ENCODE measurements around the gene KDM5D. TPM values are rescaled to one million over a fixed set of nuclear protein-coding genes. Genes with fewer than 3 reads are reported as not detected.

KDM5D gene
- total RNA-seq, 1 experiment from 2014 or later = not detected

DNA sequence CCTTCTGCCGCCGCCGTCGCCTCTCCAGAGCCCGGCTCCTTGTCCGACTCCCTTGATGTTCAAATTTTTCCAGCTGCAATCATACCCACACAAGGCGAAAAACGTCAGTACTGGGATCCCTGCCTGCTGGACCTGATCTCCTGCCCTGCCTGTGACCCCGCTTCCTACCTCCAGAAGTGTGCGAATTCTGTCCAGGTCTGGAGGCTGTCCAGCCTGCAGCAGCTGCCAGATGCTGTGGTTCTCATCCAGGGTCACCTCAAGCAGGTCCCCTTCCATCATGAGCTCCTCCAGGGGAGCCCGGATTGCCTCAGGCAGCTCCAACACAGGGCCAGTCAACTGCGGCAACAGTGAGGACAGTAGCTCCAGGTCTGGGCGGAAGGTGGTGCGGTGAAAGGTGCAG is 38.3 kb downstream of the KDM5D start:
- no peaks in the 10 kb centered on the region for H3K4me1 ChIP-seq
- Mint-ChIP-seq H3K27me3 (ENCODE audit: insufficient read depth, unreplicated experiment) (no peaks in the 10 kb centered on the region), H3K27ac (ENCODE audit: unreplicated experiment) (no peak overlapping the region), H3K4me1 (ENCODE audit: low read depth, unreplicated experiment) (no peaks in the 10 kb centered on the region), H3K4me3 (ENCODE audit: unreplicated experiment) (no peak overlapping the region), H3K36me3 (ENCODE audit: insufficient read depth, unreplicated experiment) (no peaks in the 10 kb centered on the region), H3K9me3 (ENCODE audit: unreplicated experiment) (no peaks in the 10 kb centered on the region)
- DNase-seq = no peak
- CTCF ChIA-PET = no interaction called here
- no peaks in the 10 kb centered on the region for H3K27me3 ChIP-seq (replicated peaks; ENCODE audit: control insufficient read depth, insufficient read depth, low read length)
- intact Hi-C loops (cut with micrococcal nuclease; ENCODE audit: unreplicated experiment) = no loop called here
- POLR2A ChIA-PET = no interaction called here
- no peaks in the 10 kb centered on the region for H3K36me3 ChIP-seq (ENCODE audit: control insufficient read depth, insufficient read depth, low read length)
- no peak overlapping the region for H3K4me3 ChIP-seq (ENCODE audit: low read depth, low read length)
- H3K9me3 ChIP-seq = no peaks in the 10 kb centered on the region
- no TSS peak for BruUV-seq (replicated peaks)
- TF ChIP-seq CTCF (IDR thresholded peaks at IDR 0.05; ENCODE audit: insufficient read depth in 1 of 2, low read depth in 1 of 2, low read length in 1 of 2, severe bottlenecking in 1 of 2, unreplicated experiment in 1 of 2) = no peak

- no peak for TF ChIP-seq CTCF (IDR thresholded peaks at IDR 0.05; ENCODE audit: insufficient read depth in 1 of 2, low read depth in 1 of 2, low read length in 1 of 2, severe bottlenecking in 1 of 2, unreplicated experiment in 1 of 2)
- H3K36me3 Mint-ChIP-seq (ENCODE audit: insufficient read depth, unreplicated experiment) = no peaks in the 10 kb centered on the region
Observed at GRCh38 chrY:19698495-19698894, 46.0 kb downstream of the KDM5D start.

DNA sequence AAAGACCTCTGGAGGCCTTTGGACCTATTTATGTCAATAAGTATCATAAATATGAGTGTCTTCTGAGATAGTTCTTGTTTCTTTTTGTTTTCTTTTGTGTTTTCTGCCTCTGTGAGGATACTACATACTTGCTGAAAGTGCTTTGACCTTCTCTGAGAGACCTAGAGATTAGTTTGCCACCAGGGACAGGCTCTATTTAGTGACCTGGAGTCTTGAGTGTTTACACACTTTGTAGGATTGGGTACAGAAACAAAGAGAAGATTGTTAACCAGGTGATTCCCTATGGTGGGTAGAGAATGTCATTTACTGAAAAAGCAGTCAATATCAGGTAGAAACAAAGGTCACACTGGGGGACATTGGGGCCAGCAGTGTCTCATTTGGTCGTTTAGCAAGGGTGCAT is 63.7 kb downstream of the KDM5D start:
- intact Hi-C loops (cut with micrococcal nuclease; ENCODE audit: unreplicated experiment) = no loop called here
- Mint-ChIP-seq H3K36me3 (ENCODE audit: insufficient read depth, unreplicated experiment) (no peaks in the 10 kb centered on the region), H3K27me3 (ENCODE audit: insufficient read depth, unreplicated experiment) (no peaks in the 10 kb centered on the region), H3K9me3 (ENCODE audit: unreplicated experiment) (no peaks in the 10 kb centered on the region), H3K4me3 (ENCODE audit: unreplicated experiment) (no peak overlapping the region), H3K4me1 (ENCODE audit: low read depth, unreplicated experiment) (no peaks in the 10 kb centered on the region), H3K27ac (ENCODE audit: unreplicated experiment) (no peak overlapping the region)
- H3K36me3 ChIP-seq (ENCODE audit: control insufficient read depth, insufficient read depth, low read length) = no peaks in the 10 kb centered on the region
- TF ChIP-seq CTCF (IDR thresholded peaks at IDR 0.05; ENCODE audit: insufficient read depth in 1 of 2, low read depth in 1 of 2, low read length in 1 of 2, severe bottlenecking in 1 of 2, unreplicated experiment in 1 of 2) = no peak
- ChIA-PET CTCF (no interaction called here), POLR2A (no interaction called here)
- no peaks in the 10 kb centered on the region for H3K9me3 ChIP-seq
- no TSS peak for BruUV-seq (replicated peaks)
- H3K4me1 ChIP-seq = no peaks in the 10 kb centered on the region
- H3K27me3 ChIP-seq (replicated peaks; ENCODE audit: control insufficient read depth, insufficient read depth, low read length) = no peaks in the 10 kb centered on the region
- DNase-seq = no peak
- no peak overlapping the region for H3K4me3 ChIP-seq (ENCODE audit: low read depth, low read length)

More at GRCh38 chrY:19698495-19698894, 46.0 kb downstream of the KDM5D start:
- no peak for DNase-seq
- CTCF ChIA-PET = no interaction called here
- no peak overlapping the region for H3K27ac Mint-ChIP-seq (ENCODE audit: unreplicated experiment)
- H3K4me3 ChIP-seq (ENCODE audit: low read depth, low read length) = no peak overlapping the region
- no peak overlapping the region for H3K4me3 Mint-ChIP-seq (ENCODE audit: unreplicated experiment)
- no peaks in the 10 kb centered on the region for H3K9me3 ChIP-seq
- no TSS peak for BruUV-seq (replicated peaks)
- no peaks in the 10 kb centered on the region for H3K27me3 Mint-ChIP-seq (ENCODE audit: insufficient read depth, unreplicated experiment)
- no peaks in the 10 kb centered on the region for H3K4me1 Mint-ChIP-seq (ENCODE audit: low read depth, unreplicated experiment)
- H3K9me3 Mint-ChIP-seq (ENCODE audit: unreplicated experiment) = no peaks in the 10 kb centered on the region
- intact Hi-C loops (cut with micrococcal nuclease; ENCODE audit: unreplicated experiment) = no loop called here
- H3K36me3 ChIP-seq (ENCODE audit: control insufficient read depth, insufficient read depth, low read length) = no peaks in the 10 kb centered on the region
- POLR2A ChIA-PET = no interaction called here
- H3K4me1 ChIP-seq = no peaks in the 10 kb centered on the region
- H3K27me3 ChIP-seq (replicated peaks; ENCODE audit: control insufficient read depth, insufficient read depth, low read length) = no peaks in the 10 kb centered on the region
